ENCODE results near the gene ACTN3. TPM values are rescaled to one million over a fixed set of nuclear protein-coding genes. Genes with fewer than 3 reads are reported as not detected.

The ACTN3 gene
- total RNA-seq, result 0.07 TPM in 1 of 2 replicates, not detected in the other

DNA sequence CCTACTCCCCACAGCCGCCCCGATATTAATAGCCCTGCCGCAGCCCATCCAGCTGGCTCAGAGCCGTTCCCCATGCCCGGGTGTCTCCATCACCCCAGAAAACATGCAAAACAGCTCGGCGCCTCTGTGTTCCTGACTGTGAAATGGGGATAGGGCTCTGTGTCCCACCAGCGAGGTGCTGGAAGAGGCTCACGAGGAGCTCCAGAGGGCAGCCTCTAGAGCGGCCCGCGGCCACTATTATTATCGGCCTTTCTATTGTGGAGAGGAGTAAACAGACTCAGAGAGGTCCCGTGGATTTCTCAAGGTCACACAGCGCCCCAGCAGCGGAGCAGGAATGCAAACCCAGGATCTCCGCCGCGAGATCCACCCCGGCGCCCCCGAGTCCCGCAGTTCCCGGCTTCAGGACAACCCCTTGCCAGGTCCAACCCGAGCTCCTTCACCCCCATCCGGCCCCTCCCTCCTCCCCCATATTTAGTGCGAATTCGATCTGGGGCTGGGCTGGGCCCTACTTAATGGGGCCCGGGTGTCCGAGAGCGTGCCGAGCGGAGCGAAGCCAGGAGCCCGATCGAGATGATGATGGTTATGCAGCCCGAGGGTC is at the start of gene ACTN3:
TSS of gene ACTN3 (plus strand) at position 536 of the 598 bp plus-strand sequence. CDS start at position 571, 35 bp downstream.

GRCh38 chr11:66510271-66510989 is 36.3 kb upstream of the ACTN3 start, which contains the start of gene BBS1:
Gene BBS1 (plus strand): TSS chr11:66510635. CDS start chr11:66510660, 25 bp downstream.

DNA sequence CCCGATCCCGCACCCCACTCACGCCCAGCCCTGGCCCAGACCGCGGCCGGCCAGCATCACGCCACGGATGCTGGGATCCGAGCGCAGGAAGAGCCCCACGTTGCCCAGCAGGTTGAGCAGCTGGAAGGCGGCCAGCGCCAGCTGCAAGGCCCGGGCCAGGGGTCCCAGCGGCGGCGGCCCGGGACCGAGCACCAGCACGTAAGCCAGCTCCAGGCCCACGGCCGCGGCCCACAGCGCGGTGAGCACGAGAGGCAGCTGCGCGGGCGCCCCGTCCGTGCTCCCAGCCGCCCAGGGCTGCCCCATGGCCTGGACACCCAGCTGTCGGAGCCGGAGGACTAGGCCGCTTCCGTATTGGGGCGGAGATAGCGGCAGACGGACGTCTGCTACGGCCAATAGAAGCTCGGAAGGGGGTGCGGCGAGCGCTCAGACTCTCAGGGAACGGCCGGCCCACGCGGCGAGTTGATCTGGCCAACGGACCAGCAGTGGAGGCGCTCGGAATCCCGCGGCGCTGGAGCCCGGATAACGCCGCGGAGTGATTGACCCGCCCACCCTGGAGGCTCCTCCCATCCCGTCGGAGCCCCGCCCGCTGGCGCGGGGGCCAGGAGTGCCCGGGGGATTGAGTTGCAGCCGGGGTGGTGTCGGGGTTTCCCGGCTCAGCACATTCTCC is 869 bp upstream of the ACTN3 start, which contains the start of gene ZDHHC24:
TSS of gene ZDHHC24 (minus strand) at position 348 of the 667 bp plus-strand sequence. CDS start at position 303, 45 bp downstream.

GRCh38 chr11:66568124-66568916 is 21.6 kb downstream of the ACTN3 start, which contains the start of gene CTSF:
Gene CTSF (minus strand): TSS chr11:66568606. CDS start chr11:66568486, 120 bp downstream.

DNA sequence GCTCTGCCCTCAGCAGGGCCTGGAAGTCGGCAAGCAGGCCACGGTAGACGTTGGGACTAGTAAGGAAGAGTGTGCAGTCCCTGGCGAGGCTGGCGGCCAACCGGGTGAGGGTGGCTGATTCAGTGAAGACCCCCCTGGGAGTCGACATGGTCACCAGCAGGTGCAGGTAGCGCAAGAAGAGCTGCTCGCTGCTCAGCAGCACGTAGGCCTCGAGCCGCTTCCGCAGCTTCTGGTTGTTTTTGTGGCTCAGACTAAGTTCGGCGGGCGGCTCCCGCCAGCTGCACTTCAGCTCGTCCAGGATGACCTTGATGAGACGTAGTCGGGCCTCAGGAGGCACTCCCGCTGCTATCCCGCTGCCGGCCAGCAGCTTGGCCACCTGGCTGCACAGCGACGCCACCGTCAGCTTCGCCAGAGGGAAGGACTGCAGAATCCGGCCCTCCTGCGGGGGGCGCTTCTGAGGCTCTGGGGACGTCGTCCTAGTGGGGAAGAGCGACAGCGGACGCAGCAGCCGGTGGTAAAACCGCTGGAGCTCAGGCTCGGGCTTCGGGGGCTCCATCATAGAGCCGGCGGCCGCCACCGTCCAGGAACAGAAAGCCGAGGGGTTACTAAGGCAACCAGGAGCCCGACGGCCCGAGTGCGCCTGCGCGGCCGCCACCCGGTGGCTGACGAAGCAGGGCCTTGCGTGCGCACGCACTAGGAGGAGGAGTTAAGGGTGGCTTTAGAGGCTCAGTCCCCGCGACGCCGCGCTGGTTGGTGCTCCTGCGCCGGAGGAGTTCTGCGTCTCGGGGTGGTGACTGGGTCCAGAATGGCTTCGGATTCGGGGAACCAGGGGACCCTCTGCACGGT is 46.0 kb downstream of the ACTN3 start, which contains the start of the genes CCDC87 and CCS:
TSS of gene CCDC87 (minus strand) at position 607 of the 846 bp plus-strand sequence. CDS start at position 559, 48 bp downstream.
TSS of gene CCS (plus strand) at position 729 of the 846 bp plus-strand sequence. CDS start at position 806, 77 bp downstream.

Other genes with a start within 250 kb of the ACTN3 start
- gene CD248, start 229.9 kb upstream of the ACTN3 start, total RNA-seq, result 51.9 and 182 TPM in 2 replicates
- 17.9 and 19.5 TPM in 2 replicates for gene RIN1, start 210.5 kb upstream of the ACTN3 start, total RNA-seq
- gene BRMS1, start 201.8 kb upstream of the ACTN3 start, total RNA-seq, result 28.1 and 30.8 TPM in 2 replicates
- 65.9 and 89.3 TPM in 2 replicates for gene B4GAT1, start 199.3 kb upstream of the ACTN3 start, total RNA-seq
- gene SLC29A2, start 175.1 kb upstream of the ACTN3 start, total RNA-seq, result 0.36 and 0.78 TPM in 2 replicates
- gene NPAS4, start 125.9 kb upstream of the ACTN3 start, total RNA-seq, result not detected in 2 replicates
- 22.5 and 24.4 TPM in 2 replicates for gene MRPL11, start 108.1 kb upstream of the ACTN3 start, total RNA-seq
- gene PELI3, start 80.0 kb upstream of the ACTN3 start, total RNA-seq, result 14.5 and 18.9 TPM in 2 replicates
- gene DPP3, start 66.5 kb upstream of the ACTN3 start, total RNA-seq, result 41.2 and 64.1 TPM in 2 replicates
- gene BBS1, start 36.3 kb upstream of the ACTN3 start, total RNA-seq, result 45.2 and 47.0 TPM in 2 replicates
- gene ZDHHC24, start 855 bp upstream of the ACTN3 start, total RNA-seq, result 13.9 and 14.7 TPM in 2 replicates
- gene CTSF, start 21.7 kb downstream of the ACTN3 start, total RNA-seq, result 38.5 and 52.2 TPM in 2 replicates
- 0.56 and 0.59 TPM in 2 replicates for gene CCDC87, start 46.2 kb downstream of the ACTN3 start, total RNA-seq
- gene CCS, start 46.3 kb downstream of the ACTN3 start, total RNA-seq, result 39.4 and 41.1 TPM in 2 replicates
- gene RBM14, start 69.7 kb downstream of the ACTN3 start, total RNA-seq, result 30.6 and 31.6 TPM in 2 replicates
- 80.6 and 105 TPM in 2 replicates for gene RBM4, start 91.8 kb downstream of the ACTN3 start, total RNA-seq
- gene RBM4B, start 131.0 kb downstream of the ACTN3 start, total RNA-seq, result 21.1 and 27.5 TPM in 2 replicates
- gene SPTBN2, start 182.3 kb downstream of the ACTN3 start, total RNA-seq, result 1.1 and 4.6 TPM in 2 replicates